HEK293 (cell line): Measurements from ENCODE around the gene MACIR.

ENCODE experiments used
- MYNN ChIP-seq: fragments of 450-650 bp; formaldehyde crosslinking; IDR thresholded peaks from 2 replicates; pipeline ENCODE4 v1.5.1; 2016; ENCODE audit warnings: missing biosample characterization, missing genetic modification characterization, borderline replicate concordance
- ZFP3 ChIP-seq: fragments of 450-650 bp; formaldehyde crosslinking; IDR thresholded peaks from 2 replicates; pipeline ENCODE4 v1.5.1; 2016; ENCODE audit warnings: low read depth, missing biosample characterization, missing genetic modification characterization
- ZNF114 ChIP-seq: fragments of 450-650 bp; formaldehyde crosslinking; IDR thresholded peaks from 2 replicates; pipeline ENCODE4 v1.5.0; 2017; ENCODE audit warnings: missing biosample characterization, missing genetic modification characterization
- ZNF16 ChIP-seq: fragments of 450-650 bp; formaldehyde crosslinking; IDR thresholded peaks from 2 replicates; pipeline ENCODE4 v1.5.1; 2016; ENCODE audit warnings: low read depth, missing biosample characterization, missing genetic modification characterization
- ZNF214 ChIP-seq: fragments of 450-650 bp; formaldehyde crosslinking; IDR thresholded peaks from 2 replicates; pipeline ENCODE4 v1.5.1; 2017; ENCODE audit warnings: missing biosample characterization, mild to moderate bottlenecking, missing genetic modification characterization, borderline replicate concordance
- ZNF391 ChIP-seq: fragments of 450-650 bp; formaldehyde crosslinking; IDR thresholded peaks from 2 replicates; pipeline ENCODE4 v1.5.1; 2016; ENCODE audit warnings: low read depth, missing biosample characterization, missing genetic modification characterization, borderline replicate concordance
- ZNF416 ChIP-seq: fragments of 450-650 bp; formaldehyde crosslinking; IDR thresholded peaks from 2 replicates; pipeline ENCODE4 v1.5.1; 2016; ENCODE audit warnings: missing biosample characterization, missing genetic modification characterization
- ZNF473 ChIP-seq: fragments of 450-650 bp; formaldehyde crosslinking; IDR thresholded peaks from 2 replicates; pipeline ENCODE4 v1.5.1; 2017; ENCODE audit warnings: missing biosample characterization, missing genetic modification characterization
- ZNF521 ChIP-seq: fragments of 450-650 bp; formaldehyde crosslinking; IDR thresholded peaks from 2 replicates; pipeline ENCODE4 v1.5.1; 2017; ENCODE audit warnings: missing biosample characterization, mild to moderate bottlenecking, missing genetic modification characterization
- ZNF529 ChIP-seq: fragments of 450-650 bp; formaldehyde crosslinking; IDR thresholded peaks from 2 replicates; pipeline ENCODE4 v1.5.1; 2017; ENCODE audit warnings: missing genetic modification characterization, missing biosample characterization; ENCODE audit not compliant: insufficient replicate concordance
- ZNF530 ChIP-seq: fragments of 450-650 bp; formaldehyde crosslinking; IDR thresholded peaks from 2 replicates; pipeline ENCODE4 v1.5.1; 2016; ENCODE audit warnings: low read depth, missing biosample characterization, missing genetic modification characterization
- ZNF660 ChIP-seq: fragments of 450-650 bp; IDR thresholded peaks from 2 replicates; pipeline ENCODE4 v1.5.1; 2018; ENCODE audit warnings: missing biosample characterization, mild to moderate bottlenecking, missing genetic modification characterization
- ZNF791 ChIP-seq: fragments of 450-650 bp; formaldehyde crosslinking; IDR thresholded peaks from 2 replicates; pipeline ENCODE4 v1.5.1; 2016; ENCODE audit warnings: missing biosample characterization, missing genetic modification characterization
- ZNF837 ChIP-seq: fragments of 450-650 bp; formaldehyde crosslinking; IDR thresholded peaks from 2 replicates; pipeline ENCODE4 v1.5.1; 2016; ENCODE audit warnings: missing biosample characterization, missing genetic modification characterization
- ZSCAN16 ChIP-seq: fragments of 450-650 bp; formaldehyde crosslinking; IDR thresholded peaks from 2 replicates; pipeline ENCODE4 v1.5.1; 2016; ENCODE audit warnings: missing biosample characterization, missing genetic modification characterization
- TF ChIP-seq, protein P1 (sequence below): fragments of 450-650 bp; formaldehyde crosslinking; IDR thresholded peaks from 2 replicates; pipeline ENCODE4 v1.5.1; 2017; ENCODE audit warnings: missing biosample characterization, missing genetic modification characterization
- TF ChIP-seq, protein P2 (sequence below): fragments of 450-650 bp; formaldehyde crosslinking; IDR thresholded peaks from 2 replicates; pipeline ENCODE4 v1.5.1; 2016; ENCODE audit warnings: missing biosample characterization, missing genetic modification characterization
- TF ChIP-seq, protein P3 (sequence below): fragments of 450-650 bp; formaldehyde crosslinking; IDR thresholded peaks from 2 replicates; pipeline ENCODE4 v1.5.1; 2017; ENCODE audit warnings: missing biosample characterization, missing genetic modification characterization
- TF ChIP-seq, protein P4 (sequence below): fragments of 450-650 bp; formaldehyde crosslinking; IDR thresholded peaks from 2 replicates; pipeline ENCODE4 v1.5.1; 2016; ENCODE audit warnings: missing biosample characterization, missing genetic modification characterization
- TF ChIP-seq, protein P5 (sequence below): fragments of 450-650 bp; formaldehyde crosslinking; conservative IDR thresholded peaks from 2 replicates; pipeline ENCODE4 v1.5.1; 2016; ENCODE audit warnings: low read depth, missing biosample characterization, missing genetic modification characterization
- TF ChIP-seq, protein P6 (sequence below): fragments of 450-650 bp; formaldehyde crosslinking; IDR thresholded peaks from 2 replicates; pipeline ENCODE4 v1.5.1; 2017; ENCODE audit warnings: missing biosample characterization, missing genetic modification characterization
- TF ChIP-seq, protein P7 (sequence below): fragments of 450-650 bp; formaldehyde crosslinking; IDR thresholded peaks from 2 replicates; pipeline ENCODE4 v1.5.1; 2016; ENCODE audit warnings: missing biosample characterization, missing genetic modification characterization
- TF ChIP-seq, protein P8 (sequence below): sonication (generic); formaldehyde crosslinking; IDR thresholded peaks from 2 replicates; pipeline ENCODE4 v1.8.1; 2022; ENCODE audit warnings: mild to moderate bottlenecking, moderate library complexity, missing genetic modification reagents

Gene MACIR

DNA sequence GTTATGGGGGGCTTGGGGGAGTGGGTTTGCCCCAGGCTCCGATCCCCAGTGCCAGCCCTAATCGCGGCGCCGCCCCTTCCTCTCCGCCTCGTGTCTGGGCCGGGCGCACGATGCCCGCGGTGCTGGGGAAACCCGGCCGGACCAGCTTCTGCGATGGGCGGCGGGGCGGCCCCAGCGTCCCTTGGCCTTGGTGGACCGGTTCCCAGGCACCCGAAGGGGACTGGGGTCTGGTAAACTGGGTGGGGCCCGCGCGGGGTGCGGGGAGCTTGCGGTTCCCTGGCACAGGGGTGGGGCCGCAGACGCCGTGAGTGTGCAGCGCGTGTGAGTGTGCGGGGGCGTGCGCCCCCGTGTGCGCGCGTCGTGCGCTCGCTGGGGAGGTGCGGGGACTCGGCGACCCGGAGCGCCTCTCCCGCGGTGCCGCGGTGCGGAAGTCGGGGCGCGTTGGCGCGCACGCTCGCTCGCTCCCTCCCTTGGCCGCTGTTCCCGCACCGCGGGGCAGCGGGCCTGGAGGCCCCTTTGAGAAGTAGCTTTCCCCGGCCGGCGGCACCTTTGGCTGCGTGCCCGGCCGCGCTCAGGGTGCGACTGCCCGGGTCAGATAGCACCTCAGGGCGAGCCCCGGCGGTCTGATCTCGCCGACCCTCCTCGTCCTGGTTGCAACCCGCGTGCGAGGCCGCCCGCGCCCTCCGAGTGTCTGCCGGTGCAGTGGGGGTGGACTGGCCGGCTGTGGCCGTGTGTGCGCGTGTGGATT lies 568 bp downstream of the MACIR start (continued):
- TF ChIP-seq ZNF837 (tag by site-specific recombination) (peak; percentile 27; the same call in 1 of the 2 replicates), ZNF391 (peak; percentile 45; the same call in 1 of the 2 replicates), ZSCAN16 (tag by site-specific recombination) (no peak), ZNF416 (tag by site-specific recombination) (no peak), ZNF660 (tag by site-specific recombination) (0 out of 2 replicates have a peak, but pooled peaks have one; percentile 15), ZNF114 (tag by site-specific recombination) (no peak), ZNF473 (tag by site-specific recombination) (no peak), ZNF521 (no peak), ZNF214 (tag by site-specific recombination) (no peak), ZNF530 (tag by site-specific recombination) (no peak), ZNF791 (tag by site-specific recombination) (no peak), MYNN (tag by site-specific recombination) (no peak), ZNF16 (no peak), ZFP3 (no peak), ZNF529 (tag by site-specific recombination) (no peak)
- TF ChIP-seq, protein P1, sequence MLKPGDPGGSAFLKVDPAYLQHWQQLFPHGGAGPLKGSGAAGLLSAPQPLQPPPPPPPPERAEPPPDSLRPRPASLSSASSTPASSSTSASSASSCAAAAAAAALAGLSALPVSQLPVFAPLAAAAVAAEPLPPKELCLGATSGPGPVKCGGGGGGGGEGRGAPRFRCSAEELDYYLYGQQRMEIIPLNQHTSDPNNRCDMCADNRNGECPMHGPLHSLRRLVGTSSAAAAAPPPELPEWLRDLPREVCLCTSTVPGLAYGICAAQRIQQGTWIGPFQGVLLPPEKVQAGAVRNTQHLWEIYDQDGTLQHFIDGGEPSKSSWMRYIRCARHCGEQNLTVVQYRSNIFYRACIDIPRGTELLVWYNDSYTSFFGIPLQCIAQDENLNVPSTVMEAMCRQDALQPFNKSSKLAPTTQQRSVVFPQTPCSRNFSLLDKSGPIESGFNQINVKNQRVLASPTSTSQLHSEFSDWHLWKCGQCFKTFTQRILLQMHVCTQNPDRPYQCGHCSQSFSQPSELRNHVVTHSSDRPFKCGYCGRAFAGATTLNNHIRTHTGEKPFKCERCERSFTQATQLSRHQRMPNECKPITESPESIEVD (tag by site-specific recombination): no peak
- TF ChIP-seq, protein P2, sequence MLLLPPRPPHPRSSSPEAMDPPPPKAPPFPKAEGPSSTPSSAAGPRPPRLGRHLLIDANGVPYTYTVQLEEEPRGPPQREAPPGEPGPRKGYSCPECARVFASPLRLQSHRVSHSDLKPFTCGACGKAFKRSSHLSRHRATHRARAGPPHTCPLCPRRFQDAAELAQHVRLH: 0 out of 2 replicates have a peak, but pooled peaks have one; percentile 12
- TF ChIP-seq, protein P3, sequence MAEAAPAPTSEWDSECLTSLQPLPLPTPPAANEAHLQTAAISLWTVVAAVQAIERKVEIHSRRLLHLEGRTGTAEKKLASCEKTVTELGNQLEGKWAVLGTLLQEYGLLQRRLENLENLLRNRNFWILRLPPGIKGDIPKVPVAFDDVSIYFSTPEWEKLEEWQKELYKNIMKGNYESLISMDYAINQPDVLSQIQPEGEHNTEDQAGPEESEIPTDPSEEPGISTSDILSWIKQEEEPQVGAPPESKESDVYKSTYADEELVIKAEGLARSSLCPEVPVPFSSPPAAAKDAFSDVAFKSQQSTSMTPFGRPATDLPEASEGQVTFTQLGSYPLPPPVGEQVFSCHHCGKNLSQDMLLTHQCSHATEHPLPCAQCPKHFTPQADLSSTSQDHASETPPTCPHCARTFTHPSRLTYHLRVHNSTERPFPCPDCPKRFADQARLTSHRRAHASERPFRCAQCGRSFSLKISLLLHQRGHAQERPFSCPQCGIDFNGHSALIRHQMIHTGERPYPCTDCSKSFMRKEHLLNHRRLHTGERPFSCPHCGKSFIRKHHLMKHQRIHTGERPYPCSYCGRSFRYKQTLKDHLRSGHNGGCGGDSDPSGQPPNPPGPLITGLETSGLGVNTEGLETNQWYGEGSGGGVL (tag by site-specific recombination): peak; percentile 44
- TF ChIP-seq, protein P4, sequence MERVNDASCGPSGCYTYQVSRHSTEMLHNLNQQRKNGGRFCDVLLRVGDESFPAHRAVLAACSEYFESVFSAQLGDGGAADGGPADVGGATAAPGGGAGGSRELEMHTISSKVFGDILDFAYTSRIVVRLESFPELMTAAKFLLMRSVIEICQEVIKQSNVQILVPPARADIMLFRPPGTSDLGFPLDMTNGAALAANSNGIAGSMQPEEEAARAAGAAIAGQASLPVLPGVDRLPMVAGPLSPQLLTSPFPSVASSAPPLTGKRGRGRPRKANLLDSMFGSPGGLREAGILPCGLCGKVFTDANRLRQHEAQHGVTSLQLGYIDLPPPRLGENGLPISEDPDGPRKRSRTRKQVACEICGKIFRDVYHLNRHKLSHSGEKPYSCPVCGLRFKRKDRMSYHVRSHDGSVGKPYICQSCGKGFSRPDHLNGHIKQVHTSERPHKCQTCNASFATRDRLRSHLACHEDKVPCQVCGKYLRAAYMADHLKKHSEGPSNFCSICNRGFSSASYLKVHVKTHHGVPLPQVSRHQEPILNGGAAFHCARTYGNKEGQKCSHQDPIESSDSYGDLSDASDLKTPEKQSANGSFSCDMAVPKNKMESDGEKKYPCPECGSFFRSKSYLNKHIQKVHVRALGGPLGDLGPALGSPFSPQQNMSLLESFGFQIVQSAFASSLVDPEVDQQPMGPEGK (tag by site-specific recombination): peak; percentile 74; the same call in 1 of the 2 replicates
- TF ChIP-seq, protein P5, sequence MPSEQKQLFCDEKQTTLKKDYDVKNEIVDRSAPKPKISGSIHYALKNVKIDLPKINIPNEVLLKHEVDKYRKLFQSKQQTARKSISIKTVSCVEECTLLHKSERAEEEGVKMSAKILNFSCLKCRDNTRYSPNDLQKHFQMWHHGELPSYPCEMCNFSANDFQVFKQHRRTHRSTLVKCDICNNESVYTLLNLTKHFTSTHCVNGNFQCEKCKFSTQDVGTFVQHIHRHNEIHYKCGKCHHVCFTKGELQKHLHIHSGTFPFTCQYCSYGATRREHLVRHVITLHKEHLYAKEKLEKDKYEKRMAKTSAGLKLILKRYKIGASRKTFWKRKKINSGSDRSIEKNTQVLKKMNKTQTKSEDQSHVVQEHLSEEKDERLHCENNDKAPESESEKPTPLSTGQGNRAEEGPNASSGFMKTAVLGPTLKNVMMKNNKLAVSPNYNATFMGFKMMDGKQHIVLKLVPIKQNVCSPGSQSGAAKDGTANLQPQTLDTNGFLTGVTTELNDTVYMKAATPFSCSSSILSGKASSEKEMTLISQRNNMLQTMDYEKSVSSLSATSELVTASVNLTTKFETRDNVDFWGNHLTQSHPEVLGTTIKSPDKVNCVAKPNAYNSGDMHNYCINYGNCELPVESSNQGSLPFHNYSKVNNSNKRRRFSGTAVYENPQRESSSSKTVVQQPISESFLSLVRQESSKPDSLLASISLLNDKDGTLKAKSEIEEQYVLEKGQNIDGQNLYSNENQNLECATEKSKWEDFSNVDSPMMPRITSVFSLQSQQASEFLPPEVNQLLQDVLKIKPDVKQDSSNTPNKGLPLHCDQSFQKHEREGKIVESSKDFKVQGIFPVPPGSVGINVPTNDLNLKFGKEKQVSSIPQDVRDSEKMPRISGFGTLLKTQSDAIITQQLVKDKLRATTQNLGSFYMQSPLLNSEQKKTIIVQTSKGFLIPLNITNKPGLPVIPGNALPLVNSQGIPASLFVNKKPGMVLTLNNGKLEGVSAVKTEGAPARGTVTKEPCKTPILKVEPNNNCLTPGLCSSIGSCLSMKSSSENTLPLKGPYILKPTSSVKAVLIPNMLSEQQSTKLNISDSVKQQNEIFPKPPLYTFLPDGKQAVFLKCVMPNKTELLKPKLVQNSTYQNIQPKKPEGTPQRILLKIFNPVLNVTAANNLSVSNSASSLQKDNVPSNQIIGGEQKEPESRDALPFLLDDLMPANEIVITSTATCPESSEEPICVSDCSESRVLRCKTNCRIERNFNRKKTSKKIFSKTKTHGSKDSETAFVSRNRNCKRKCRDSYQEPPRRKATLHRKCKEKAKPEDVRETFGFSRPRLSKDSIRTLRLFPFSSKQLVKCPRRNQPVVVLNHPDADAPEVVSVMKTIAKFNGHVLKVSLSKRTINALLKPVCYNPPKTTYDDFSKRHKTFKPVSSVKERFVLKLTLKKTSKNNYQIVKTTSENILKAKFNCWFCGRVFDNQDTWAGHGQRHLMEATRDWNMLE (tag by site-specific recombination): no peak
- TF ChIP-seq, protein P6, sequence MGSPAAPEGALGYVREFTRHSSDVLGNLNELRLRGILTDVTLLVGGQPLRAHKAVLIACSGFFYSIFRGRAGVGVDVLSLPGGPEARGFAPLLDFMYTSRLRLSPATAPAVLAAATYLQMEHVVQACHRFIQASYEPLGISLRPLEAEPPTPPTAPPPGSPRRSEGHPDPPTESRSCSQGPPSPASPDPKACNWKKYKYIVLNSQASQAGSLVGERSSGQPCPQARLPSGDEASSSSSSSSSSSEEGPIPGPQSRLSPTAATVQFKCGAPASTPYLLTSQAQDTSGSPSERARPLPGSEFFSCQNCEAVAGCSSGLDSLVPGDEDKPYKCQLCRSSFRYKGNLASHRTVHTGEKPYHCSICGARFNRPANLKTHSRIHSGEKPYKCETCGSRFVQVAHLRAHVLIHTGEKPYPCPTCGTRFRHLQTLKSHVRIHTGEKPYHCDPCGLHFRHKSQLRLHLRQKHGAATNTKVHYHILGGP (tag by site-specific recombination): no peak
- TF ChIP-seq, protein P7, sequence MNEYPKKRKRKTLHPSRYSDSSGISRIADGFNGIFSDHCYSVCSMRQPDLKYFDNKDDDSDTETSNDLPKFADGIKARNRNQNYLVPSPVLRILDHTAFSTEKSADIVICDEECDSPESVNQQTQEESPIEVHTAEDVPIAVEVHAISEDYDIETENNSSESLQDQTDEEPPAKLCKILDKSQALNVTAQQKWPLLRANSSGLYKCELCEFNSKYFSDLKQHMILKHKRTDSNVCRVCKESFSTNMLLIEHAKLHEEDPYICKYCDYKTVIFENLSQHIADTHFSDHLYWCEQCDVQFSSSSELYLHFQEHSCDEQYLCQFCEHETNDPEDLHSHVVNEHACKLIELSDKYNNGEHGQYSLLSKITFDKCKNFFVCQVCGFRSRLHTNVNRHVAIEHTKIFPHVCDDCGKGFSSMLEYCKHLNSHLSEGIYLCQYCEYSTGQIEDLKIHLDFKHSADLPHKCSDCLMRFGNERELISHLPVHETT: no peak
- TF ChIP-seq, protein P8, sequence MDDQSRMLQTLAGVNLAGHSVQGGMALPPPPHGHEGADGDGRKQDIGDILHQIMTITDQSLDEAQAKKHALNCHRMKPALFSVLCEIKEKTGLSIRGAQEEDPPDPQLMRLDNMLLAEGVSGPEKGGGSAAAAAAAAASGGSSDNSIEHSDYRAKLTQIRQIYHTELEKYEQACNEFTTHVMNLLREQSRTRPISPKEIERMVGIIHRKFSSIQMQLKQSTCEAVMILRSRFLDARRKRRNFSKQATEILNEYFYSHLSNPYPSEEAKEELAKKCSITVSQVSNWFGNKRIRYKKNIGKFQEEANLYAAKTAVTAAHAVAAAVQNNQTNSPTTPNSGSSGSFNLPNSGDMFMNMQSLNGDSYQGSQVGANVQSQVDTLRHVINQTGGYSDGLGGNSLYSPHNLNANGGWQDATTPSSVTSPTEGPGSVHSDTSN (CRISPR knock-in tag): peak; percentile 72; the same call in 1 of the 2 replicates
